H1 (cell line): ENCODE measurements around the gene LY86. TPM values are rescaled to one million over a fixed set of nuclear protein-coding genes. Genes with fewer than 3 reads are reported as not detected.

Experiments
- BACH1 ChIP-seq: IDR thresholded peaks from 2 replicates; pipeline ENCODE4 v1.6.1; 2012; ENCODE audit warnings: low read length, improper control_type of control experiment
- KDM1A ChIP-seq: fragments of 200-600, 300-600 bp; sonication (generic); IDR thresholded peaks from 2 replicates; pipeline ENCODE4 v1.7.1; 2016; ENCODE audit warnings: mild to moderate bottlenecking, low read length, borderline replicate concordance
- POLR2A ChIP-seq, 2 experiments: IDR thresholded peaks; 1 replicate in 1 of 2; 2 replicates in 1 of 2; pipeline ENCODE4 v1.6.1; 2011; ENCODE audit warnings: low read depth in 2 of 2, low read length in 2 of 2, mild to moderate bottlenecking in 2 of 2; ENCODE audit errors: control extremely low read depth in 1 of 2
- POU5F1 ChIP-seq: IDR thresholded peaks from 2 replicates; pipeline ENCODE4 v1.6.1; 2011; ENCODE audit warnings: low read depth, mild to moderate bottlenecking, low read length, moderate library complexity
- SP4 ChIP-seq: IDR thresholded peaks from 2 replicates; pipeline ENCODE4 v1.6.1; 2012; ENCODE audit warnings: low read length, inconsistent platforms
- polyA plus RNA-seq, 7 experiments: library from polyadenylated mRNA; depleted of rRNA in 3 of 7; stranded (reverse) in 5 of 7; unstranded in 2 of 7; fragments of >200 nt in 5 of 7; fragments of 200-250 nt in 2 of 7; gene quantifications; 1 replicate in 5 of 7; 2 replicates in 1 of 7; 4 replicates in 1 of 7; pipeline versions ENCODE4 v1.2.1 to v1.2.3, GENCODE V29; 2011 to 2013; ENCODE audit warnings: missing spikeins in 2 of 7, mixed read lengths in 2 of 7
- total RNA-seq: library from RNA; stranded (reverse); fragmentation: NEBNext Ultra II Directional; extraction: Animal tissue kit (Norgen Biotek cat#: 25700); gene quantifications from 2 replicates; pipeline ENCODE4 v1.2.1, GENCODE V29; 2021

Gene LY86
- total and polyA plus RNA-seq, 2 of the 8 experiments (the other 6 are each of a cell fraction or from before 2014, with no cell fraction given): not detected

GRCh38 chr6:6649824-6650349 lies 61.4 kb downstream of the LY86 start (continued):
- TF ChIP-seq SP4 (no peak), POU5F1 (no peak), KDM1A (no peak), BACH1 (no peak), POLR2A (IDR thresholded peaks at IDR 0.05; ENCODE audit: control extremely low read depth in 1 of 2, low read depth in 2 of 2, low read length in 2 of 2) (no peak)
